GM21737 (cell line): ENCODE results near the gene SLC6A15.

Source experiments
- ATAC-seq: cut with Tn5 transposase; IDR thresholded peaks from one replicate; pipeline ENCODE4 v1.9.1; 2021; ENCODE audit warnings: mild to moderate bottlenecking, moderate library complexity; ENCODE audit not compliant: unreplicated experiment

The SLC6A15 gene

DNA sequence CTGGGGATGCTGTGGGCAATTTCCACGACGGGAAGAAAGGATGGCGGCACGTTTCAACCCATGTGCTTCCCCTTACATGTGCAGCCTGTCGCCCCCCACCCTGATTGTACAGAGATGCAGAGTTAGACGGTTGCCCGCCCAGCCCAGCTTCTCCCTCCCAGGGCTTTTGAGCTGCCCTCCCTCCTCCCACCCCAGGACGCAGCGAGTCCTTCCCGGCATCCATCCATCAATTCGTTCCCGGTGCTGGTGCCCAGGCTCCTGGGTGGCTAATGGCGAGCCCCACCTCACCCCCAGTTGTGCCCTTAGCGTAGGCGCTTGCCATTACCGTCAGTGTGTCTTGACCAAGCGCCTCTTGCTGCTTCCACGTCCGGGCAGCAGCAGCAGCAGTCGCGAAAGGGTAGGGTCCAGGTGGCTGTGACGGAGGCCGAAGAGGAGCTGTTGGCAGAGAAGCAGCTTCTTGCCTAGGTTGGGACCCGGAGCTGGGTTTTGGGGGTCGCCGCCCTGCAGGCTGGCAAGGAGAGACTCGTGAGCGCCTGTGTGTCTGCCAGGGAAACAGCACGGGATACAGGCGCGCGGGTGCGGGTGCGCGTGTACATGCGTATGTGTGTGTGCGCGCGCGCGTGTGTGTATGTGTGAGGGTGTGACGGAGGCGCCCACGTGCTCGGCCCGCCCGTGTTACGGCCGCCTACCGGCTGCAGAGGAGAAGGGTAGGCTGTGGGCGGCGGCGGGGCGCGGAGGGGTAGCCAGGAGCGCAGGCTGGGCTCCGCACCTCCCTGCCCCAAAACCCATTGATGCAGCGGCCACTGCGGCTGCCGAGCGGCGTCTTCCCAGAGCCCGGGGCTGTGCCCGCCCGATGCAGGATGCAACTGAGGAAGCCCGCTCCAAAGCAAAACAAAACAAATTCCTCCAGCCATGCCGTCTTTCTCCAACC is at the start of gene SLC6A15:
Gene SLC6A15 (minus strand): TSS at position 602 of the 931 bp plus-strand sequence. CDS start 20,679 bp downstream, outside the sequence.
- ATAC-seq, result no peak

DNA sequence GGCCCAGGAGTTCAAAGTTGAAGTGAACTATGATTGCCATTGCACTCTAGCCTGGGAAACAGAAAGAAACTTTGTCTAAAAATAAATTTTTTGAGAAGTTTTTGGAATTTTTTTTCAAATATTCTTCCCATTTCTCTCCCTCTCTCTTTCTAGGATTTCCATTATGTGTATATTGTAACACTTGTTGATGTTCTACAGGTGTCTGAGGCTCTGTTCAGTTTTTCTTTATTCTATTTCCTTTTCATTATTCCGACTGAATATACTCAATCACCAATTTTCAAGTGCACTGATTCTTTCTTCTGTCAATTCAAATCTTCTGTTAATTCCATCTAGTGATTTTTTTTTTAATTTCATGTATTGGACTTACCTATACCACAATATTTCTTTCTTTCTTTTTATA is 48.3 kb upstream of the SLC6A15 start:
- no peak for ATAC-seq

DNA sequence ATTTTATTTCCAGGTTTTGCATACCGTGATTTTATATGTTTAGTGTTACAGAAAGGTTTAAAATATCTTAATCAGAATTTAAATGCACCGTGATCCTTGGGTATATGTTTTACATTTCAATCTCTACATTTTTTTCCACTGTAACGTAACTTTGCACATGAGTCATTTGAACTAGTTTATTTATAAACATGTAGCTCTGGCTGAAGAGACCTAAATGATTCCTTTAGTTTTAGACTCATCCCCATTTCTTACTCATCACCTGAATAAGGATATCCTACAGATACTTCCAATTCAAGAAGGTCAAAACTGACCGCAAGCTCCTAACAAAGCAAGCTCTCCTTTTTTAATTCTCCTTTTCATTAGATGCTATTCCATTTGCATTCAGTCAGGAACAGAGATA is 42.7 kb upstream of the SLC6A15 start:
- no peak for ATAC-seq

DNA sequence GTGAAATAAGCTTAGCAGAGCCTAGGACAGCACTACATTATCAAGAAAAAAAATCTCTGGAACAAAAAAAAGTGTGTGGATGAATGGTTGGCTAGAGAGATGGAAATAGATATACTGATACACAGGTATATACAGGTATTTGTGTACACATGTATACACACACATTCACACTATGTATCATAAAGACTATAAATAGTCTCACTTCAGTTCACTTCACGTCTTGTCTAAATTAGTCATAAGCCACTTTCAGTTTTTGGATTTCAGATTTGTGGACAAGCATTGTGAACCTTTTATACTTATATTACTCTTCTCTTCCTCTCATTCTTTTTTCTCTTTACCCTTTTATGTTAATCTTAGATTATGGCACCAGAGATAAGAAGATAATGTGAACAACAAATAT is 41.8 kb upstream of the SLC6A15 start:
- ATAC-seq, result no peak

DNA sequence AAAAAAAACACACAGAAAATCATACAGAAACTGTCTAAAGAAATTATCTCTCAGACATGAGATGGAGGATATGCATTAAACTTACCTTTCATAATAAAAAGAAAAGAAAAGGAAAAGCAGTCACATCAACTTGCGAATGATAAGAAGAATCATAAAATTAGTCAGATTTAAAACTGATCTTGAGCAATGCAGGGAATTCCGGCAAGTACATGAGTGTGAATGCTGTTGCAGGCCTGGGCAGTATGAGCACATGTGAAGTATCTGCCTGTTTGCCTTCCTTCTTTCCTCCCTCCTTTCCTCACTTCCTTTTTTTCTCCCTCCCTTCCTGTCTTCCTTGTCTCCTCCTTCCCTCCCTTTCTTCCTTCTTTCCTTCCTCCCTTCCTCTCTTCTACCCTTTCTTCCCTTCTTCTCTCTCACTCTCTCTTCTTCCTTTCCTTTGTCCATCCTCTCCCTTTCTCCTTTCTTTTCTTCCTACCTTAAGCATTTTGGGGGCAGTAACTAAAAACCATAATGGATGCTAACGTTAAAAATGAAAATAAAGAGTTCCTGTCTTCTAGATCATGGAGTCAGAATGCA is 38.5 kb upstream of the SLC6A15 start:
- ATAC-seq, result no peak

DNA sequence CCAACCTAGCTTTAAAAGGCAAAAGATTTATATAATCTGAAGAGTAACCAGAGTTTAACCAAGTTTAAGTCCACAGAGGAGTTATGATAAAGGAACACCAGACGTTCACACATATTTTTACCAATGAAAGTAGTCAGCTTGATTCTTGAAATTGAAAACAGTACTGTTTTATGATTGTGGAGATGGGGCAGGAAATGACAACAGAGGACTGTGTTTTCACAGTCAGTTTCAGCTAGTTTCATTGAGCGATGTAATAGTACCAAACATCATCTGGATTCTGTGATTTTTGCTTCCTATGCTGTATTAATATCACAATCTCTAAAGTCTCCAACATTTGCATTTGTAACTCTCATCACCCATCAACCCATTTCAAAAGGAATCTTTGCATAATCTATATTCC is 34.2 kb upstream of the SLC6A15 start:
- ATAC-seq, result no peak

DNA sequence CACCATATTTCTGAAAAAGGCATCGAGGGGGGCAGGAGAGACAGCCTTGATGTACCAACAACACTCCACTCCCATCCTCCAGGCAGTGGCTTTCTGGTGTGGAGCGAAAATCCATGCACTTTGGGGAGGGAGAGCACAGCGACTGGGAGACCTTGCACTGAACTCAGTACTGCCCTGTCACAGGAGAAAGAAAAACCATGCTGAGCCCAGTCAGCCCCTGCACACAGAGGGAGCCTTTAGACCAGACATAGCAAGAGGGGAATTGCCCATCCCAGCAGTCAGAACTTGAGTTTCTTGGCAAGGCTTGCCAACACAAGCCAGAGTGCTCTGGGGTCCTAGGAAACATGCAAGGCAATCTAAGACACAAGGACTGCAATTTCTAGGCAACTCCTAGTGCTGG is 24.8 kb upstream of the SLC6A15 start:
- no peak for ATAC-seq

DNA sequence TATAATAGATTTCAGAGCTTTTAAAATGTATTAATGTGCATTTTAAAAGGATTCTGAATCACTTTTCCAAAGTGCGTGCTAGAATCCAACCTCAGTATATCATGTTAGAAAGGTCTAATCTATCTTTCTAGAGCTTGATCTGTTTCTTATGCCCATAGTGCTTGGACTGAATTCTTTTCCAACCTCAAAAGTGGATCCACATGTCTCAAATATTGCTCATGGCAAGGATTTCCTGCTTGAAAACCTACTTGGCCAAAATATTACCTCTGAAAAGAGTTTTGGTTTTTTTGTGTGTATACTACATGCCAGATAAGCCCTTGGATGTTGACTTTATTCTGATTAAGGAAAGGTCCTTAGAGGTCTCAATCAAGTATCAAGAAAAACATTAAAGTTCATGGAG is 16.9 kb upstream of the SLC6A15 start:
- ATAC-seq, result no peak

DNA sequence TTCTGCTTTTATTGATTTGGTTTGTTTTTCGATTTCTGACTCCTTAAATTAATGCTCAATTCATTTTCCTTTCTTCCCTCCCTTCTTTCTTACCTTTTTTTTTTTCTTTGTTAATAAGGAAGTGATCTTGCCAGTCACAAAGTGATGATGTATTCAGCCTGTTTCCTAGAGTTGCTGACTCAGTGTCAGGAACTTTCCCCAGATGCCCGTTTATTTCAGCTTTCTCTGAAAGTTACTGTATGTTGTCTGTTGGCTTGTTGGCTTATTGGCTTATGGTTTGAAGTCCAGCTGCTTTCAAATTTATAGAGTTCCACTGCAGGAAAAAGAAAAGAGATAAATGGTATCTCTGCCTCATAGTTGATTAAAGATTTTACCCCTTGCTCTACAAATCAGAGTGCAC is 12.4 kb upstream of the SLC6A15 start:
- no peak for ATAC-seq

DNA sequence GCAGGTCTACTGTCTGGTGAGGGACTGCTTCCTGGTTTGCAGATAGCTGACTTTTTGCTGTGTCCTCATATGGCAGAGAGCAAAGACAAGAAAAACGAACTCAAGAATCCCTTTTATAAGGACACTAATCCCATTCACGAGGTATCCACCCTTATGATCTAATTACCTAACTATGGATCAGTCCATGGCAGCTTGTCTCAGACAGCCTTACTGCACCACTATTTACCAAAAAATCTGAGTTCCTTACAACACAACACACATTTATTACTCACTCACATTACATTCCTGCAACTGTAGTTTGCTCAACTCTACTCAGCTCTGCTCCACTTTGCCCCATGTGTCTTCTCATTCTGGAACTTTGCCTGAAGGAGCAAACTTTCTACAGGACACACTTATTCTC is 10.1 kb upstream of the SLC6A15 start:
- ATAC-seq, result no peak

DNA sequence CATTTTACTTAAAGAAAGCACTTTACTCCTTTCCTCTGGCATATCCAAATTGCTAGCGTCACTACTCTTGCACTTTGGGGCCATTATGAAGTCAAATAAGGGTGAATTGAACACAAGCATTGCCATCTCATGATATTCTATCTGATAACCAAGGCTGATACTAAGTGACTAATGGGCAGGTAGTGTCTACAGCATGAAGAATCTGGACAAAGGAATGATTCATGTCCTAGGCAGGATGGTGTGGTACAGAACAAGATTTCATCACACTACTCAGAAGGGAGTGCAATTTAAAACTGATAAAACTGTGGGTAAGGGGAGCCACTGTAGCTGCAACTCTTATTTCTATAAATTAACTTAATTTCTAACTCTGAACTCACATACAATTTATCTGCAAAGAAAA is 7.7 kb upstream of the SLC6A15 start:
- no peak for ATAC-seq

DNA sequence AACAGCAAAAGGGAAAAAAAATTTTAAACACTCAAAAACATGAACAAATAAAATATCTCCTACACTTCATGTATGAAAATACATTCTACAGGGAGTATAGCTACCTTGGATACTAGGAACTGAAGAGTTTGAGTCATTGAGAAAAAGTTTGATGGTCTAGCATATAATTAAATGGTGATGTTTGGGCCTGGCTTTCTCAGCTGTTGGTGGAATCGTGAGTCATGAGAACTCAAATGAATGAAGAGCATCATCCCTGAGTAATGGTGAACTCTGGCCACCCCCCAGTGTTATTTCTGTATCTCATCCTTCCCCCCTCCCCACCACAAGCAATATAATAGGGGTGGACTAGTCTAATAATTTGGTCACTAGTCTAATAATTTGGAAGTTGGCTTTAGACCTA is 6.7 kb upstream of the SLC6A15 start:
- ATAC-seq, result no peak

DNA sequence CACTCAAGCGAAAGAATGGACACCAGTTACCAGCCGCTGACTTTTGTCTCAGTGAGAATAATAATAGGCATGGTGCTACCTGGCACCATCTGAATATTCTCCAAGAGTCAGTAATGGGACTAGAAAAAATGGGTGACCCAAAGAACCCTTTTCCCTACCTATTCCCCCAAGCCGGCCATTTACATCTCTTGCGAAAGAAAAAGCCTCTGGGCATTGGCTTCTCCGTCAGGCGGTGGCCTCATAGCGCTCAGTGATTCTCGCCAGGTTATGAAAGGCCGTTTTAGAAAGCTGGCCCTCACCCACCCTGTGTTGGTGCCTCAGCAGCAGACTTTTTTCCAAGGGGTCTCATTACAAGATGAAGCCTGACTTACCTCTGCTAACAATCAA is 523 bp upstream of the SLC6A15 start:
- ATAC-seq, result no peak

DNA sequence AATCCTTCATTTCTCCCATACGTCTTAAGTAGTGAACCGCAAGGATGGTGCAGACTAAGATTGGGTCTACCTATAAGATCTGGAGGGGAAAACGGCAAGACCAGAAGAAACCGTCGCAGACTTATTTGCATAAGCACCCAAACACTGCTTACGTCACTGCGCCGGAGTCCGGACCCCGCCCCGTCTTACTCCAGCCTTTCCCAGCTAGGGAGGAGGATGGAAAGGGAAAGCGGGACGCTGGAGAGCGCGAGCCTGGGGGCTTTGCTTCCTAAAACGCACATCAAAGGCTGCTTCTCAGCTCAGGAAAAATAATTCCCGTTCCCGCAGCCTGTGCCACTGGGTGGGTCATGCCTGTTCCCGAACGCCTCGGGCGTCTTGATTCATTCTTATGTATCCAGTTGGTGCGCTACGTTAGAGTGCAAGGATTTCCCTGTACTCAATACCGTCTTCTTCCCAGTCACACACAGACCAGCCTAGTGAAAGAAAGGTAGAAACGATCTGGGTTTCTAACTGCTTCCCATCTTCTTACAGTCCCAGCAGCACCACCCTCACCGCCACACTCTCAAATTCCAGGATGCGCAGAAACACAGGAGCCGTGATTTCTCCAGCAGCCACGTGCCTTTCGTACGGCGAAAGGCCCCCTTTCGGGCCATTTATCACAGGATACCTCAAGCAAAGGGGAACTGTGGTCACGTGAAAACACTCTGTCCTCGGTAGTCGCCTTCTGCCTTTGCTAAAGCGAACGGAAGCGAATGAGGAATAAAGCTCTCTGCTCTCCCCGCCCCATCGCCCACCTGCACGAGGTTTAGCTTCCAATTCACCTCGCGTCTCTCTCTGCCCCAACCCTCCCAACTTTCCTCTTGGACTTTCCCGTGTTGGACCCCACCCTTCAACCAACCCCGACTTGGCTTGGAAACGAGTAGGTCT is 1.1 kb downstream of the SLC6A15 start:
- no peak for ATAC-seq

DNA sequence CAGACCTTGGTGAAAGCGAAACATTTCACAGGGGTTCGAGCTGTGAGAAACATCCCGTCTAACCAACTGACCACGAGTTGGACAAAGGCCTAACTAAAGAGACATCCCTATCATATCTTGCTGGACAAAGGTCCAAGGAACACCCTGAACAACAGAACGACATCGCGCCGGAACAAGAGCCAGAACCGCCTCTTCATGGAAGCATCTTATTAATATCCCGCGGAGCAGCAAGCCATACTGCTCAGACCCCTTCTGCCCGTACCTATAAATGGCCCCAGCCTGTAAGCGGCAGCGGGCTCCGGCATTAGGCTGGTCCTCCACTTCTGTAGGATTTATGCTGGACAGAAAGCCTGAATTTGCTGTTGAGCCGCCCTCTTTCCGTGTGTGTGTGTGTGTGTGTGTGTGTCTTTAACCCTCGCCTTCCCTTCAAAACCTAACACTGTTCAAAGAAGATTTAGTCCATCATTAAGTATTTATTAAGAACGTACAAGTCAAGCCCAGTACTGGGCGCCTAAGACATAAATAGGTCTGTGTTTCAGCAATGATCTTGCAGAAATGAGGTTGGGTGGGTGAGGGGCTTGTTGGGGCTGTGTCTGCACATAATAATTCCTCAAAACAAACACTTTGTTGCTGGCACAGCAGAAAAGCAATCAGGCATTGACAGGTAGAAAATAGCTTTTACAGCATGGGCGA is 1.9 kb downstream of the SLC6A15 start:
- ATAC-seq, result no peak

DNA sequence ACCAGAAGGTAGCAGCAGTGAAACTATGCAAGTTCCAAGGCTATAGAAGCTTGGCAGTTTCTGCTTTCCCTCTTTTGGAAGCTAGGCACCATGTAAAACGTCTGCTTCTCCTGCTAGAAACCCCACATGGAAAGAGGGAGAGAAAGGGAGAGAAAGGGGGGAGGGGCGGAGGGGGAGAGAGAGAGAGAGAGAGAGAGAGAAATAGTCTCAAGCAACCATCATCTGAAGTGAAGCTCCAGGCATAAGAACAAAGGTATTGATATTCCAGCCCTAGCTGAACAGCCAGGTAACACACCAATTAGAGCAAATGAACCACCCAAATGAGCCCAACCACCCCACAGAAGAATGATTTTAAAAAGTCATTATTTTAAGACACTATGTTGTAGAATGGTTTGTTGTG is 8.5 kb downstream of the SLC6A15 start:
- ATAC-seq, result no peak

DNA sequence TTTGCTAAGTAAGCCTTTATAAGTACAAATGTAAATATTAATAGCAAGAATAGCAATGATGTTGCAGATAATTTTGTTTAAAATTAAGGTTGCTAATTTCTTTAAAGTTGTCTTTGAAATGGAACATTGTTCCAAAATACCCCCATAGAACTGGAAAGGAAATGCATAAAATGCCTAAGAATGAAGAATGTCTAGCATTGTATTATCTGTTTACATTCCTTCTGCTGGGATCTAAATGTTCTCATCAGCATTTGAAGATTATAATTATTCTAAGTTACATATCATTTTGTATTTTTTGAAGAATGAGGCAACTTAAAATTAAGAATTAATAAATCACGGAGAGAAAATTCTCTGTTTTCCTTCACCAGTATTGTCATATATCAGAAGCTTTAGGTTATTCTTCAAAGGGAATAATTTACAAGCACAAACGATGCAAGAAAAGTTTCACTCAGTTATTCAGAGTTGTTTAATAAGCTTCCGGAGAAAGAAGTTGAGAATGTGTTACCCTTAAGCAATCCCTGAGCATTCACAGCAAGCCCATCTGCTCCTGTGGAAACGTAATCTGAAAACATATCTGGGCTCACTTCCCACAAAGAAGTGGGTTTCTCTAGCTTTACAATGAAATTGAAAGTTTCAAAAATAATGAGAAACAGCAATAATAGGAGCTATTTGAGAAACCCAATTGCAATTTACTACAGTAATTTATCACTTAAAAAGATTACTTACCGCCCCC is 21.3 kb downstream of the SLC6A15 start:
- ATAC-seq, result no peak

DNA sequence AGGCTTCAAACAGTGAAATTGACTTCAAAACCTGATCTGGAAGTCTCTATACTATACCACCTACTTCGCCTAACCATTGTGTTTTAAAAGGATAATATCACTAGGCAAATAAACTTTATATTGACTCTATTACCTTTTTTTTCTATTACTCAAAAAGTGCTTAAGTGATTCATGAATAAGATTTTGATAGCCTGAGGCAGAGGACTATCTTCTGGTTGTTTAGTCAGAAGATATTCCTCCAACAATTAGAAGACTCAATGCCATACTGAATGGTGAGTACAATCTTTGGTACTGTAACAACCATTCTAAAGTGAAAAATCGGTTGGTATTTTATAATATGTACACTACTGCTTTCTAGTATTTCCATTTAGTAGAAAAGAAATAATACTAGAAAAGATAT is 22.8 kb downstream of the SLC6A15 start:
- ATAC-seq, result no peak

DNA sequence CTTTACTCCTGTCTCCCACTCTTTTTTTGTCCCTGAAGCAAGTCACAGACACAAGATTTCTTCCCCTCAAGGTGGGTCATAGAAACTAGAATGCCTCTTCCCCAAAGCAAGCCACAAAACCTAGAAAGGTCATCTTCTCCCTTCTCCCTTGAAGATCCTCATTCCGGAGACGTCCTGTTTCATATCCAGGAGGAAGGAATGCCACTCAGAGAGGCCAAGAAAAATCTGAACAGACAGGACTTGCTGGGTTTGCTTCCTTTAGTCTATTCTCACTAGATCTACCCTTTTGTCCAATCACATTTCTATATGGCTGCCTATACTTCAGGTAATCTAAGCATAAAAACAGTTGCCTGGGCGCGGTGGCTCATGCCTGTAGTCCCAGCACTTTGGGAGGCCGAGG is 23.7 kb downstream of the SLC6A15 start:
- no peak for ATAC-seq

DNA sequence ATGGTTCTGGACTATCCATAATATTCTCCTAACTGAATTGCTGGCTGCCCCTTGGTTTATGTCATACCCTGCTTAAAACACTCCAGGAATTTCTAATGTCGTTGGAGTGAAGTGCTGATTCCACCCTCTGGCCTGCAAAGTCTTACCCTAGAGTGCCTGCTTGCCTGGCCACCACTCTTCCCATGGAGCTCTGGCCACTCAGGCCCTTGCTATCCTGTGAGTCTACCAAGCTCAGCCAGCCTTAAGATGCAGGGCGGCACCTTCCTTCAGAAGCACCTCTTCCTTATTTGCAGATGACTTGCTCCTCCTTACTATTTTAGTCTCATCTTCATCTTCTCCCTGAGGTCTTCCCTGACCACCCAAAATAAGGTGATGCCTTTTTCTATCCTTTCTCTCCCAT is 35.3 kb downstream of the SLC6A15 start:
- no peak for ATAC-seq
